ENCODE data around the gene CREBBP.

DNA sequence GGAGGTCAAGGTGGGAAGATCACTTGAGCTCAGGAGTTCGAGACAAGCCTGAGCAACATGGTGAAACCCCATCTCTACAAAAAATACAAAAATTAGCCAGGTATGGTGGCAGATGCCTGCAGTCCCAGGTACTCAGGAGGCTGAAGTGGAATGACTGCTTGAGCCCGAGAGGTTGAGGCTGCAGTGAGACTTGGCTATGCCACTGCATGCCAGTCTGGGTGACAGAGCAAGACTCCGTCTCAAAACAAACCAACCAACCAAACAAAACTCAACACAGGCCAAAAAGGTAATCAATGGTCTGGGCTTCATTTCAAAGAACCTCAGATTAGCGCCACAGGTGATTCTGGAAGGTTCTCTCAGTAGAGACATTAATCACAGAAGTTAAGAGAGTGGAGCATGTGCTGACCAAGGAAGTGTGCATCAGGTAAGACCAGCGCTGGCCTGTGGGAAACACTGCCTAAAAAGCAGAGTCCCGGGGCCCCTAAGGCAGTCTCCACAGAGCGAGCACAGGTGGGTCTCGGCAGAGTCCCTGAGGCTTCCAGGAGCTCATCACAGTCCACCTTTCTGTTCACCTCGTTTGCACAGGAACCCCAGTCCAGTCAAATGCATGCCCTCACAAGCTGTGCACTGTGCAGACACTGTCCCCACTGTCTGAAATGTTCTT is 91.7 kb downstream of the CREBBP start:
- no peak for TF ChIP-seq POLR2A (IDR thresholded peaks at IDR 0.05; ENCODE audit: low read depth, low read length)
- TF ChIP-seq POLR2AphosphoS5 (IDR thresholded peaks at IDR 0.05; ENCODE audit: low read depth, low read length), result no peak
